Ectodermal cell (in vitro differentiated cells): ENCODE results near the gene SH3BP5L.
"Not testable (repeated sequence)": the region's sequence is repeated elsewhere in the genome, so short reads cannot be mapped to it uniquely, and the experiment has no call there.

Experiments used
- H3K27ac ChIP-seq: 2 replicates; pipeline ENCODE4 v1.7.0; 2013; ENCODE audit warnings: mild to moderate bottlenecking, low read depth, low read length; ENCODE audit not compliant: insufficient read depth, poor library complexity, severe bottlenecking
- H3K27me3 ChIP-seq: 2 replicates; pipeline ENCODE4 v1.7.0; 2013; ENCODE audit warnings: mild to moderate bottlenecking, low read length; ENCODE audit not compliant: insufficient read depth, control insufficient read depth, poor library complexity, severe bottlenecking
- H3K36me3 ChIP-seq: one replicate; pipeline ENCODE4 v1.7.0; 2013; ENCODE audit warnings: low read length; ENCODE audit not compliant: control insufficient read depth, insufficient read depth
- H3K4me1 ChIP-seq: one replicate; pipeline ENCODE4 v1.7.0; 2013; ENCODE audit warnings: low read length; ENCODE audit not compliant: control insufficient read depth, insufficient read depth
- H3K4me3 ChIP-seq: 2 replicates; pipeline ENCODE4 v1.7.0; 2013; ENCODE audit warnings: low read depth, low read length, control low read depth; ENCODE audit not compliant: insufficient read depth
- H3K9me3 ChIP-seq: 2 replicates; pipeline ENCODE4 v1.7.0; 2013; ENCODE audit warnings: mild to moderate bottlenecking, low read length, moderate library complexity; ENCODE audit not compliant: control insufficient read depth
- WGBS, 2 experiments: methylation state at CpG; one replicate each; pipeline ENCODE4 v1.1.7; 2013; ENCODE audit warnings: missing lambda C conversion rate in 2 of 2; 5-methylcytosine and 5-hydroxymethylcytosine counted together

The SH3BP5L gene

GRCh38 chr1:248841702-248842395 lies 16.1 kb upstream of the SH3BP5L start:
- Histone ChIP-seq H3K4me3 (no peak overlapping the region), H3K9me3 (no peaks in the 10 kb centered on the region), H3K27me3 (no peaks in the 10 kb centered on the region), H3K4me1 (no peaks in the 10 kb centered on the region), H3K27ac (no peak overlapping the region), H3K36me3 (peaks cover 17% of the 10 kb centered on the region)
- WGBS, 2 experiments, result 66 to 67% methylated on average over 12 of the region's 12 CpGs

- Histone ChIP-seq H3K4me1 (no peaks in the 10 kb centered on the region), H3K4me3 (no peak overlapping the region), H3K27ac (no peak overlapping the region), H3K9me3 (no peaks in the 10 kb centered on the region), H3K36me3 (peaks cover 13% of the 10 kb centered on the region), H3K27me3 (peaks cover 5% of the 10 kb centered on the region)
- 87 to 94% methylated on average over 4 of the region's 4 CpGs for WGBS, 2 experiments
Observed at GRCh38 chr1:248840946-248841345, 15.2 kb upstream of the SH3BP5L start.

- 28 to 29% methylated on average over 10 of the region's 10 CpGs for WGBS, 2 experiments
- Histone ChIP-seq H3K4me3 (peak overlapping the region; percentile 93), H3K27ac (peak overlapping the region; percentile 94), H3K9me3 (no peaks in the 10 kb centered on the region), H3K4me1 (no peaks in the 10 kb centered on the region), H3K36me3 (no peaks in the 10 kb centered on the region), H3K27me3 (peaks cover 22% of the 10 kb centered on the region)
Observed at GRCh38 chr1:248839168-248839555, 13.4 kb upstream of the SH3BP5L start.

GRCh38 chr1:248838357-248839167 lies 12.8 kb upstream of the SH3BP5L start:
- WGBS, 2 experiments, result 0% methylated on average over 82 of the region's 82 CpGs
- H3K27me3 ChIP-seq, result peaks cover 28% of the 10 kb centered on the region
- no peaks in the 10 kb centered on the region for H3K9me3 ChIP-seq
- no peaks in the 10 kb centered on the region for H3K4me1 ChIP-seq
- peak overlapping the region; percentile 93 for H3K4me3 ChIP-seq
- no peaks in the 10 kb centered on the region for H3K36me3 ChIP-seq
- H3K27ac ChIP-seq, result peak overlapping the region; percentile 94

- Histone ChIP-seq H3K36me3 (no peaks in the 10 kb centered on the region), H3K27me3 (peaks cover 30% of the 10 kb centered on the region), H3K27ac (peak within 1 kb of the TSS; percentile 94), H3K9me3 (no peaks in the 10 kb centered on the region), H3K4me3 (peak within 1 kb of the TSS; percentile 93), H3K4me1 (no peaks in the 10 kb centered on the region)
- 0% methylated on average over 48 of the region's 48 CpGs for WGBS, 2 experiments
Observed at GRCh38 chr1:248837781-248838356, 12.2 kb upstream of the SH3BP5L start, which contains the start of gene ZNF672. Gene ZNF672, plus strand, starts transcription at chr1:248838224. Its CDS starts 9,051 bp downstream, at chr1:248847275.

GRCh38 chr1:248837045-248837780 lies 11.5 kb upstream of the SH3BP5L start:
- Histone ChIP-seq H3K36me3 (no peaks in the 10 kb centered on the region), H3K9me3 (no peaks in the 10 kb centered on the region), H3K27me3 (peaks cover 30% of the 10 kb centered on the region), H3K4me1 (no peaks in the 10 kb centered on the region), H3K4me3 (peak overlapping the region; percentile 93), H3K27ac (no peak overlapping the region)
- WGBS, 2 experiments, result 64 to 65% methylated on average over 11 of the region's 11 CpGs

GRCh38 chr1:248834343-248834940 lies 8.7 kb upstream of the SH3BP5L start:
- WGBS, 2 experiments, result 75 to 83% methylated on average over 7 of the region's 7 CpGs

GRCh38 chr1:248831842-248832241 lies 6.1 kb upstream of the SH3BP5L start:
- H3K4me1 ChIP-seq, result no peaks in the 10 kb centered on the region

More at GRCh38 chr1:248834343-248834940, 8.7 kb upstream of the SH3BP5L start:
- peaks cover 30% of the 10 kb centered on the region for H3K27me3 ChIP-seq
- H3K4me3 ChIP-seq, result no peak overlapping the region
- H3K36me3 ChIP-seq, result no peaks in the 10 kb centered on the region
- no peaks in the 10 kb centered on the region for H3K9me3 ChIP-seq
- no peaks in the 10 kb centered on the region for H3K4me1 ChIP-seq
- no peak overlapping the region for H3K27ac ChIP-seq

GRCh38 chr1:248830718-248831017 lies 5.0 kb upstream of the SH3BP5L start:
- not testable (repeated sequence) for H3K4me1 ChIP-seq, H3K27ac ChIP-seq, H3K4me3 ChIP-seq, H3K36me3 ChIP-seq, H3K9me3 ChIP-seq
- WGBS, 2 experiments, result 59 to 68% methylated on average over 2 to 3 of the region's 3 CpGs
- H3K27me3 ChIP-seq, result peaks cover 24% of the 10 kb centered on the region

More at GRCh38 chr1:248831842-248832241, 6.1 kb upstream of the SH3BP5L start:
- WGBS, 2 experiments, result 100% methylated on average over 1 of the region's 1 CpG; no CpG with 5 or more reads in 1 of the 2 experiments
- Histone ChIP-seq H3K36me3 (no peaks in the 10 kb centered on the region), H3K9me3 (no peaks in the 10 kb centered on the region), H3K27ac (no peak overlapping the region), H3K4me3 (no peak overlapping the region), H3K27me3 (peaks cover 30% of the 10 kb centered on the region)
